Measurements from ENCODE around the gene PACSIN2.

PACSIN2 gene

DNA sequence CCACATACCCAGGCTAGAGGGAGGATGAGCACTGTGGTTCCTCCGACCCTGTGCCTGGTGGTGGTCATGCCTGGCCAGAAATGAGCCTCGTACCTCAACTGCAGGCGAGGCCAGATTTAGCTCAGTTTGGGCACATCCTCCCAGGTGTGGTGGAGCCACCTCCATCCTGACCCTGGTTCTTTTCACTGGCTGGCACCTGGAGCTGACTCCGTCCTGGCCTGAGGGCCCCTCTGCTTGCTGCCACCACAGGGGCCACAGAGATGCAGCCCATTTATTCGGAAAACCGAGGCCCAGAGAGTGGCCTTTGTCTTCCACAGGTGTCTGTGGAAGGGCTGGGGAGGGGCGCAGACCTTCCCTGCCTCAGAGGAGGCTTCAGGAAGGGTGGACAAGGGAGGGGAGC, 148.8 kb downstream of the PACSIN2 start:
- H3K27me3 ChIP-seq (ENCODE audit: low read length), result no peaks in the 10 kb centered on the region
- no peak overlapping the region for H3K4me2 ChIP-seq (ENCODE audit: low read depth, low read length, poor library complexity, severe bottlenecking)
- no peaks in the 10 kb centered on the region for H3K9me3 ChIP-seq (ENCODE audit: insufficient read depth, low read length)
- TF ChIP-seq CTCF (IDR thresholded peaks at IDR 0.05; ENCODE audit: insufficient read depth, low read length, poor library complexity, severe bottlenecking) (no peak), EZH2phosphoT487 (conservative IDR thresholded peaks at IDR 0.05; ENCODE audit: low read length) (no peak)
- no peaks in the 10 kb centered on the region for H3F3A ChIP-seq (ENCODE audit: insufficient read depth)
- no peaks in the 10 kb centered on the region for H3K9me2 ChIP-seq (replicated peaks; ENCODE audit: insufficient read depth, low read length)
- H3K4me3 ChIP-seq (ENCODE audit: insufficient read depth, low read length, poor library complexity, severe bottlenecking), result no peak overlapping the region
- H3K9ac ChIP-seq (ENCODE audit: low read length), result no peak overlapping the region
- H2AFZ ChIP-seq (ENCODE audit: low read depth, low read length, severe bottlenecking), result no peak overlapping the region
- H3K27ac ChIP-seq (ENCODE audit: low read depth, low read length), result no peak overlapping the region
- H3K36me3 ChIP-seq (ENCODE audit: low read length), result no peaks in the 10 kb centered on the region
- no peaks in the 10 kb centered on the region for H4K20me1 ChIP-seq (ENCODE audit: low read depth, low read length)
- no peaks in the 10 kb centered on the region for H3K79me2 ChIP-seq (ENCODE audit: insufficient read depth, low read length)

GRCh38 chr22:42865536-42865935, 149.4 kb downstream of the PACSIN2 start:
- H3K4me2 ChIP-seq (ENCODE audit: low read depth, low read length, poor library complexity, severe bottlenecking), result no peak overlapping the region
- H3F3A ChIP-seq (ENCODE audit: insufficient read depth), result peaks cover 2% of the 10 kb centered on the region; the same call in 1 of the 2 replicates
- no peaks in the 10 kb centered on the region for H3K9me2 ChIP-seq (replicated peaks; ENCODE audit: insufficient read depth, low read length)
- no peak overlapping the region for H3K4me3 ChIP-seq (ENCODE audit: insufficient read depth, low read length, poor library complexity, severe bottlenecking)
- H2AFZ ChIP-seq (ENCODE audit: low read depth, low read length, severe bottlenecking), result no peak overlapping the region
- no peaks in the 10 kb centered on the region for H3K36me3 ChIP-seq (ENCODE audit: low read length)
- no peaks in the 10 kb centered on the region for H4K20me1 ChIP-seq (ENCODE audit: low read depth, low read length)
- H3K79me2 ChIP-seq (ENCODE audit: insufficient read depth, low read length), result no peaks in the 10 kb centered on the region
- TF ChIP-seq EZH2phosphoT487 (conservative IDR thresholded peaks at IDR 0.05; ENCODE audit: low read length) (no peak), CTCF (IDR thresholded peaks at IDR 0.05; ENCODE audit: insufficient read depth, low read length, poor library complexity, severe bottlenecking) (no peak)
- H3K27ac ChIP-seq (ENCODE audit: low read depth, low read length), result no peak overlapping the region
- H3K27me3 ChIP-seq (ENCODE audit: low read length), result no peaks in the 10 kb centered on the region
- no peaks in the 10 kb centered on the region for H3K9me3 ChIP-seq (ENCODE audit: insufficient read depth, low read length)
- H3K9ac ChIP-seq (ENCODE audit: low read length), result no peak overlapping the region

- H3F3A ChIP-seq (ENCODE audit: insufficient read depth), result peaks cover 10% of the 10 kb centered on the region; the same call in 1 of the 2 replicates
- no peak overlapping the region for H3K9ac ChIP-seq (ENCODE audit: low read length)
- H3K36me3 ChIP-seq (ENCODE audit: low read length), result no peaks in the 10 kb centered on the region
- H3K9me2 ChIP-seq (replicated peaks; ENCODE audit: insufficient read depth, low read length), result no peaks in the 10 kb centered on the region
- H4K20me1 ChIP-seq (ENCODE audit: low read depth, low read length), result no peaks in the 10 kb centered on the region
- H3K4me2 ChIP-seq (ENCODE audit: low read depth, low read length, poor library complexity, severe bottlenecking), result no peak overlapping the region
- no peak overlapping the region for H2AFZ ChIP-seq (ENCODE audit: low read depth, low read length, severe bottlenecking)
- no peaks in the 10 kb centered on the region for H3K79me2 ChIP-seq (ENCODE audit: insufficient read depth, low read length)
- no peaks in the 10 kb centered on the region for H3K27me3 ChIP-seq (ENCODE audit: low read length)
- H3K27ac ChIP-seq (ENCODE audit: low read depth, low read length), result peak overlapping the region; percentile 26; the same call in 1 of the 2 replicates
- no peak overlapping the region for H3K4me3 ChIP-seq (ENCODE audit: insufficient read depth, low read length, poor library complexity, severe bottlenecking)
- TF ChIP-seq CTCF (IDR thresholded peaks at IDR 0.05; ENCODE audit: insufficient read depth, low read length, poor library complexity, severe bottlenecking), result no peak
- no peak for TF ChIP-seq EZH2phosphoT487 (conservative IDR thresholded peaks at IDR 0.05; ENCODE audit: low read length)
- H3K9me3 ChIP-seq (ENCODE audit: insufficient read depth, low read length), result no peaks in the 10 kb centered on the region
These were observed 151.5 kb downstream of the PACSIN2 start for GRCh38 chr22:42863349-42863961.
